PC-9 (cell line): ENCODE results near the gene MASP2.

Experiments
- EZH2 ChIP-seq: fragments of 200-600 bp; sonication (generic); IDR thresholded peaks from 2 replicates; pipeline ENCODE4 v1.8.0; 2017; ENCODE audit warnings: antibody characterized with exemption, low read depth
- TF ChIP-seq, protein P1 (sequence below): fragments of 200-600 bp; sonication (generic); conservative IDR thresholded peaks from 2 replicates; pipeline ENCODE4 v1.6.1; 2017; ENCODE audit warnings: mixed run types, antibody characterized with exemption, mild to moderate bottlenecking, moderate library complexity

- TF ChIP-seq, protein P1, sequence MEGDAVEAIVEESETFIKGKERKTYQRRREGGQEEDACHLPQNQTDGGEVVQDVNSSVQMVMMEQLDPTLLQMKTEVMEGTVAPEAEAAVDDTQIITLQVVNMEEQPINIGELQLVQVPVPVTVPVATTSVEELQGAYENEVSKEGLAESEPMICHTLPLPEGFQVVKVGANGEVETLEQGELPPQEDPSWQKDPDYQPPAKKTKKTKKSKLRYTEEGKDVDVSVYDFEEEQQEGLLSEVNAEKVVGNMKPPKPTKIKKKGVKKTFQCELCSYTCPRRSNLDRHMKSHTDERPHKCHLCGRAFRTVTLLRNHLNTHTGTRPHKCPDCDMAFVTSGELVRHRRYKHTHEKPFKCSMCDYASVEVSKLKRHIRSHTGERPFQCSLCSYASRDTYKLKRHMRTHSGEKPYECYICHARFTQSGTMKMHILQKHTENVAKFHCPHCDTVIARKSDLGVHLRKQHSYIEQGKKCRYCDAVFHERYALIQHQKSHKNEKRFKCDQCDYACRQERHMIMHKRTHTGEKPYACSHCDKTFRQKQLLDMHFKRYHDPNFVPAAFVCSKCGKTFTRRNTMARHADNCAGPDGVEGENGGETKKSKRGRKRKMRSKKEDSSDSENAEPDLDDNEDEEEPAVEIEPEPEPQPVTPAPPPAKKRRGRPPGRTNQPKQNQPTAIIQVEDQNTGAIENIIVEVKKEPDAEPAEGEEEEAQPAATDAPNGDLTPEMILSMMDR, result no peak
- TF ChIP-seq EZH2, result no peak
Measured at GRCh38 chr1:11012260-11013159, 34.5 kb downstream of the MASP2 start, which contains the start of gene TARDBP.
